Myometrial cell (primary cell): ENCODE measurements around the gene MBD2. TPM values are rescaled to one million over a fixed set of nuclear protein-coding genes. Genes with fewer than 3 reads are reported as not detected.

Experiments
- total RNA-seq: library from RNA; depleted of rRNA; stranded (reverse); fragments of >200 nt; gene quantifications from 2 replicates; pipeline ENCODE4 v1.2.3, GENCODE V29; 2015

MBD2 gene, protein sequence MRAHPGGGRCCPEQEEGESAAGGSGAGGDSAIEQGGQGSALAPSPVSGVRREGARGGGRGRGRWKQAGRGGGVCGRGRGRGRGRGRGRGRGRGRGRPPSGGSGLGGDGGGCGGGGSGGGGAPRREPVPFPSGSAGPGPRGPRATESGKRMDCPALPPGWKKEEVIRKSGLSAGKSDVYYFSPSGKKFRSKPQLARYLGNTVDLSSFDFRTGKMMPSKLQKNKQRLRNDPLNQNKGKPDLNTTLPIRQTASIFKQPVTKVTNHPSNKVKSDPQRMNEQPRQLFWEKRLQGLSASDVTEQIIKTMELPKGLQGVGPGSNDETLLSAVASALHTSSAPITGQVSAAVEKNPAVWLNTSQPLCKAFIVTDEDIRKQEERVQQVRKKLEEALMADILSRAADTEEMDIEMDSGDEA
- total RNA-seq = 18.1 and 22.5 TPM in 2 replicates

GRCh38 chr18:54224379-54225014, at the start of gene MBD2:
Gene MBD2, minus strand, starts transcription at chr18:54224669. Its CDS starts 110 bp downstream, at chr18:54224559.

Other genes with a start within 250 kb of the MBD2 start
- gene POLI, start 44.8 kb upstream of the MBD2 start, total RNA-seq = 9.5 and 20.9 TPM in 2 replicates
- gene STARD6, start 133.2 kb upstream of the MBD2 start, total RNA-seq = 0.35 TPM in 1 of 2 replicates, not detected in the other
- gene C18orf54, start 133.2 kb upstream of the MBD2 start, total RNA-seq = 3.9 and 4.3 TPM in 2 replicates